Measurements from ENCODE around the gene SLC38A6. TPM values are rescaled to one million over a fixed set of nuclear protein-coding genes. Genes with fewer than 3 reads are reported as not detected.

Gene SLC38A6
- total RNA-seq, 2 experiments from 2014 or later, result 15.8 to 16.8 TPM

- POLR2A ChIA-PET, result interaction anchor here (0.6 to 1.4 kb wide), 4 partner anchors 13 to 351 kb away, joined by 4 to 5 read pairs (median 4); no protein-coding TSS in a partner anchor
- Histone ChIP-seq H4K20me1 (ENCODE audit: insufficient read depth, low read length) (no peaks in the 10 kb centered on the region), H3K79me2 (ENCODE audit: insufficient read depth, low read depth, low read length) (no peaks in the 10 kb centered on the region), H3K9me2 (ENCODE audit: insufficient read depth, low read length) (no peaks in the 10 kb centered on the region; the same call in 1 of the 2 replicates), H2AFZ (ENCODE audit: low read length) (peak overlapping the region; percentile 27; the same call in 1 of the 2 replicates), H3K4me1 (ENCODE audit: insufficient read depth, low read length, poor library complexity, severe bottlenecking) (peaks cover 55% of the 10 kb centered on the region), H3K4me3 (ENCODE audit: low read depth, low read length, poor library complexity, severe bottlenecking) (no peak overlapping the region), H3K27ac (ENCODE audit: low read depth, low read length, poor library complexity, severe bottlenecking) (no peak overlapping the region), H3K4me2 (ENCODE audit: low read length) (peak overlapping the region; percentile 40), H3K9me3 (ENCODE audit: low read length) (no peaks in the 10 kb centered on the region; the same call in 1 of the 2 replicates), H3K36me3 (ENCODE audit: insufficient read depth, low read length) (no peaks in the 10 kb centered on the region)
- TF ChIP-seq EZH2phosphoT487 (IDR thresholded peaks at IDR 0.05; ENCODE audit: borderline replicate concordance, low read depth, low read length) (no peak), CTCF (conservative IDR thresholded peaks at IDR 0.05; ENCODE audit: low read length) (no peak)
- intact Hi-C loops (cut with micrococcal nuclease; ENCODE audit: unreplicated experiment), result no loop called here
- BruUV-seq (replicated peaks), result no TSS peak
- no peak for DNase-seq (ENCODE audit: low spot score)
- CTCF ChIA-PET (ENCODE audit: unreplicated experiment), result no interaction called here
Measured at GRCh38 chr14:61031026-61031425, 50.0 kb downstream of the SLC38A6 start.

GRCh38 chr14:61033054-61033453 is 52.0 kb downstream of the SLC38A6 start:
- no TSS peak for BruUV-seq (replicated peaks)
- Histone ChIP-seq H3K4me1 (ENCODE audit: insufficient read depth, low read length, poor library complexity, severe bottlenecking) (peaks cover 55% of the 10 kb centered on the region), H3K4me2 (ENCODE audit: low read length) (no peak overlapping the region), H2AFZ (ENCODE audit: low read length) (no peak overlapping the region), H3K9me3 (ENCODE audit: low read length) (no peaks in the 10 kb centered on the region; the same call in 1 of the 2 replicates), H3K4me3 (ENCODE audit: low read depth, low read length, poor library complexity, severe bottlenecking) (no peak overlapping the region), H3K9me2 (ENCODE audit: insufficient read depth, low read length) (no peaks in the 10 kb centered on the region; the same call in 1 of the 2 replicates), H3K27ac (ENCODE audit: low read depth, low read length, poor library complexity, severe bottlenecking) (peak overlapping the region; percentile 87), H3K36me3 (ENCODE audit: insufficient read depth, low read length) (no peaks in the 10 kb centered on the region), H3K79me2 (ENCODE audit: insufficient read depth, low read depth, low read length) (no peaks in the 10 kb centered on the region), H4K20me1 (ENCODE audit: insufficient read depth, low read length) (no peaks in the 10 kb centered on the region)
- ChIA-PET POLR2A (interaction anchor here (0.6 to 1.5 kb wide), 4 partner anchors 38 to 409 kb away, joined by 3 read pairs; no protein-coding TSS in a partner anchor), CTCF (ENCODE audit: unreplicated experiment) (interaction anchor here (1.2 kb wide), 1 partner anchor 221 kb away, joined by 4 read pairs; no protein-coding TSS in a partner anchor)
- DNase-seq (ENCODE audit: low spot score), result no peak
- intact Hi-C loops (cut with micrococcal nuclease; ENCODE audit: unreplicated experiment), result no loop called here
- TF ChIP-seq EZH2phosphoT487 (IDR thresholded peaks at IDR 0.05; ENCODE audit: borderline replicate concordance, low read depth, low read length) (no peak), CTCF (conservative IDR thresholded peaks at IDR 0.05; ENCODE audit: low read length) (no peak)

GRCh38 chr14:61033855-61034254 is 52.8 kb downstream of the SLC38A6 start:
- no peak for TF ChIP-seq CTCF (conservative IDR thresholded peaks at IDR 0.05; ENCODE audit: low read length)
- no peak for TF ChIP-seq EZH2phosphoT487 (IDR thresholded peaks at IDR 0.05; ENCODE audit: borderline replicate concordance, low read depth, low read length)
- POLR2A ChIA-PET, result interaction anchor here (0.6 to 1.5 kb wide), 5 partner anchors 14 to 332 kb away, joined by 3 to 6 read pairs (median 3); no protein-coding TSS in a partner anchor
- Histone ChIP-seq H3K4me2 (ENCODE audit: low read length) (peak overlapping the region; percentile 79), H3K4me3 (ENCODE audit: low read depth, low read length, poor library complexity, severe bottlenecking) (peak overlapping the region; percentile 47), H3K27ac (ENCODE audit: low read depth, low read length, poor library complexity, severe bottlenecking) (peak overlapping the region; percentile 87), H3K79me2 (ENCODE audit: insufficient read depth, low read depth, low read length) (no peaks in the 10 kb centered on the region), H3K9me2 (ENCODE audit: insufficient read depth, low read length) (no peaks in the 10 kb centered on the region; the same call in 1 of the 2 replicates), H3K9me3 (ENCODE audit: low read length) (no peaks in the 10 kb centered on the region; the same call in 1 of the 2 replicates), H2AFZ (ENCODE audit: low read length) (peak overlapping the region; percentile 93; the same call in 1 of the 2 replicates), H3K36me3 (ENCODE audit: insufficient read depth, low read length) (no peaks in the 10 kb centered on the region), H3K4me1 (ENCODE audit: insufficient read depth, low read length, poor library complexity, severe bottlenecking) (peaks cover 54% of the 10 kb centered on the region), H4K20me1 (ENCODE audit: insufficient read depth, low read length) (no peaks in the 10 kb centered on the region)
- intact Hi-C loops (cut with micrococcal nuclease; ENCODE audit: unreplicated experiment), result loop anchor here (2.0 kb wide), 1 partner anchor 47 kb away; no protein-coding TSS in a partner anchor
- CTCF ChIA-PET (ENCODE audit: unreplicated experiment), result interaction anchor here (1.2 kb wide), 1 partner anchor 220 kb away, joined by 4 read pairs; no protein-coding TSS in a partner anchor
- no peak for DNase-seq (ENCODE audit: low spot score)
- no TSS peak for BruUV-seq (replicated peaks)
